NB4 (cell line): ENCODE measurements around the gene PDE9A.

ENCODE experiments used
- CTCF ChIP-seq: IDR thresholded peaks from one replicate; pipeline ENCODE4 v1.5.1; 2012; ENCODE audit warnings: low read depth, low read length
- MYC ChIP-seq: IDR thresholded peaks from 2 replicates; pipeline ENCODE4 v1.6.1; 2011; ENCODE audit warnings: low read depth, low read length
- POLR2A ChIP-seq: IDR thresholded peaks from 2 replicates; pipeline ENCODE4 v1.6.1; 2011; ENCODE audit warnings: mild to moderate bottlenecking; ENCODE audit not compliant: insufficient read length; ENCODE audit errors: extremely low read depth
- TF ChIP-seq, protein P1 (sequence below): IDR thresholded peaks from 2 replicates; pipeline ENCODE4 v1.6.1; 2011; ENCODE audit warnings: low read depth, low read length

GRCh38 chr21:42607102-42607501 lies 46.3 kb upstream of the PDE9A start:
- TF ChIP-seq CTCF (no peak), POLR2A (no peak), MYC (no peak)
- TF ChIP-seq, protein P1, sequence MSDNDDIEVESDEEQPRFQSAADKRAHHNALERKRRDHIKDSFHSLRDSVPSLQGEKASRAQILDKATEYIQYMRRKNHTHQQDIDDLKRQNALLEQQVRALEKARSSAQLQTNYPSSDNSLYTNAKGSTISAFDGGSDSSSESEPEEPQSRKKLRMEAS, result no peak
